ENCODE results near the gene MCHR1.

The MCHR1 gene

DNA sequence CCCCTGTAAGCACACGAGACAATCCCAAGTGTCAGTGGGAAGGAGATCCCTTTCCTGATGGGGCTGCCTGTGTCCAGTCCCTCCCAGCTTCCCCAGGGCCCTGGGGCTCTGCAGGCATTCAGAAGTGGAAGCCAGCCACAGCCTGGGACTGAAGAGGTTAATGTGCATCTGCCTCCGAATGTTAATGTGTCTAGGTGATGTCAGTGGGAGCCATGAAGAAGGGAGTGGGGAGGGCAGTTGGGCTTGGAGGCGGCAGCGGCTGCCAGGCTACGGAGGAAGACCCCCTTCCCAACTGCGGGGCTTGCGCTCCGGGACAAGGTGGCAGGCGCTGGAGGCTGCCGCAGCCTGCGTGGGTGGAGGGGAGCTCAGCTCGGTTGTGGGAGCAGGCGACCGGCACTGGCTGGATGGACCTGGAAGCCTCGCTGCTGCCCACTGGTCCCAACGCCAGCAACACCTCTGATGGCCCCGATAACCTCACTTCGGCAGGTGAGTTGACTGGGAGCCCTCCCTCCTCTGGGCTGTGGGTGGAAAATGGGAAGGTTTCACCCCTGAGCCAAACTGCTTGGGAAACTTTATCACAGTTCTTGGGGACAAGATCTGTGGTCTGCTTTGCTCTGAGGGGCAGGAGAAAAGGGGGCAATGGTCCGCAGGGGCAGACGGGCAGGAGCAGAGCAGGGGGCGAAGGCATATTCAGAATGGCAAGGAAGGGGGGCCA is at the start of gene MCHR1:
Gene MCHR1, plus strand, starts transcription at position 236 of the 715 bp plus-strand sequence. Its CDS starts 169 bp downstream, at position 405.
- TF ChIP-seq GATA3 (IDR thresholded peaks at IDR 0.05; ENCODE audit: low read depth, low read length) (no peak), GATA2 (IDR thresholded peaks at IDR 0.05; ENCODE audit: low read depth, low read length) (no peak)

GRCh38 chr22:40631925-40632324 is 47.4 kb upstream of the MCHR1 start:
- TF ChIP-seq GATA3 (IDR thresholded peaks at IDR 0.05; ENCODE audit: low read depth, low read length) (no peak), GATA2 (IDR thresholded peaks at IDR 0.05; ENCODE audit: low read depth, low read length) (no peak)

DNA sequence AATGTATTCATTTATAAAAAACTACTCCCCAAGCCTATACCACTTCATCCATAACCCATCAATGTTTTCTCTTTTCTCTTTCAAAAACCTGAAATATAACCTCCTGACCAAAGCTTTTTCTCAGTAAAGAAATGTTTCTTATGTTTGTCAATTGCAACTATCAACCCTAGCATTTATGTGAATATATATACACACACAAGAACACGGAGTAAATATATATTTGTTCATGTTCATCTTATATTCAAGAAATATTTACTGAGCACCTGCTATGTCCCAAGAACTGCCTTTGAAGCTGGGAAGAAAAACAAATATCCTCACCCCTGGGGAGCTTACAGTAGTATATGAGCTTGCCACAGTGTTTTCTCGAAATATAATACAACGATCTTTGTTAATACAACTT is 46.2 kb upstream of the MCHR1 start:
- TF ChIP-seq GATA3 (IDR thresholded peaks at IDR 0.05; ENCODE audit: low read depth, low read length), result no peak
- TF ChIP-seq GATA2 (IDR thresholded peaks at IDR 0.05; ENCODE audit: low read depth, low read length), result no peak

DNA sequence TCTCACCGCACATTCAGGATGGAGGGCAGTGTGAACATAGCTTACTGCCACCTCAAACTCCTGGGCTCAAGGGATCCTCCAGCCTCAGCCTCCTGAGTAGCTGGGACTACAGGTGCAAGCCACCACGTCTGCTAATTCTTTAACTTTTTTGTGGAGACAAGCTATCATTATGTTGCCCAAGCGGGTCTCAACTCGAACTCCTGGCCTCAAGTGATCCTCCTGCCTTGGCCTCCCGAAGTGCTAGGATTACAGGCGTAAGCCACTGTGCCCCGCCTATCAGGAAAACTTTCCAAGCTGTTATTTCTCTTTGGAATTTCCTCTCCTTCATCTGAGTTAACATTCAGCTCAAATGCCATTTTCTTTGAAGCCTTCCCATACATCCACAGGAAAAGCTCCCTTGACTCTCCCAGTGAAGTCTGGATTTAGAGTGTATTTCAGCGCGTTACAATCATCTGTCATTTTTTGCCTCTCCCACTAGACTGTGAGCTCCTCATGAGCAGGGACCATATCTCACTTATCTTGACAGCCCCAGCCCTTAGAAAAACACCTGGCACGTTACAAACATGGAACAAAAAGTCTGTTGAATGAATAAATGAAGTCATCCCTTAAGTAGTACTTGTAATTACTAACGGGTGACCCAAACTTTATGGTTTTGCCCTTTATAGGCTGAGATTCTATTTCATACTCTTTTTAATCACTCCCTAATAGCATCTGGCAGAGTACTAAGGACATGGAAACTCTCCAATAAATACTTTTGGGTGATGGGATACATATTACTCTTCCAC is 45.0 kb upstream of the MCHR1 start:
- no peak for TF ChIP-seq GATA3 (IDR thresholded peaks at IDR 0.05; ENCODE audit: low read depth, low read length)
- no peak for TF ChIP-seq GATA2 (IDR thresholded peaks at IDR 0.05; ENCODE audit: low read depth, low read length)

DNA sequence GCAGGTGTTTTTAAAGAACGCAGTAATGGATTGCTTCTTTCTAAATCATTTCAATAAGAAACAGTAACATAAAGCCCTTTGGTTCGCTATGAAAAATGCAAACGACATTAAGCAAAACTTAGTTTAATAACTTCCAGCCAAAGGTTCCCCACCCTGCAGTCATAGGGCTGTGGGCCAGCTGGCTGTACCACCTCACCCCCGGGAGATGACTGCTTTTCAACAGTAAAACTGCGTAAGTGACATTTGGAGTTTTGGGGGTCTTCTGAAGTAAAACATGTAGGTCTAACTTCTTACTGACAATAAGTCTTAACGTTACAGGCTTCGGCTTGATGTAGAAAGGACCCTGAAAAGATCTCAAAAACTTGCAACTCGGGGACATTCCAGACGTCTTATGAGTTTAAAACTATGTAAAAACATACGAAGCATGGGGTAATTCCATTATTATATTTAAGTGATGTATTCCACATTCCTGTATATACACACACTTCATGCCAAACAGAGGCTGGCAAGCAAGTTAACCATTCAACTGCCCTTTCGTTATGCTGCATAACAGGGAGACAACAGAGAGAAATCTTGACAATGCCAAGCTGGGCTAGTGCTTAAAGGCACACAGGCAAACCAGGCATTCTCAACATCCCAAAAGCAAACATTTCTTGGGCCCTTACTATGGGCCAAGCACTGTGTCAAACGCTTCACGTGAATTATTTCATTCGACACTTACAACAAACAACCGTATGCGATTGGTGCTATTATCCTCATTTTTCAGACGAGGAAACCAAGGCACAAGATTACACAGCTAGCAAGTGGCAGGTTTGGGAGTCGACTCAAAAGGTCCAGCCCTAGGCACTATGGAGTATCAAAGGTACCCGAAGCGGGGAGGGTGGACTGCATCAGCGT is 44.0 kb upstream of the MCHR1 start:
- no peak for TF ChIP-seq GATA2 (IDR thresholded peaks at IDR 0.05; ENCODE audit: low read depth, low read length)
- TF ChIP-seq GATA3 (IDR thresholded peaks at IDR 0.05; ENCODE audit: low read depth, low read length), result no peak

DNA sequence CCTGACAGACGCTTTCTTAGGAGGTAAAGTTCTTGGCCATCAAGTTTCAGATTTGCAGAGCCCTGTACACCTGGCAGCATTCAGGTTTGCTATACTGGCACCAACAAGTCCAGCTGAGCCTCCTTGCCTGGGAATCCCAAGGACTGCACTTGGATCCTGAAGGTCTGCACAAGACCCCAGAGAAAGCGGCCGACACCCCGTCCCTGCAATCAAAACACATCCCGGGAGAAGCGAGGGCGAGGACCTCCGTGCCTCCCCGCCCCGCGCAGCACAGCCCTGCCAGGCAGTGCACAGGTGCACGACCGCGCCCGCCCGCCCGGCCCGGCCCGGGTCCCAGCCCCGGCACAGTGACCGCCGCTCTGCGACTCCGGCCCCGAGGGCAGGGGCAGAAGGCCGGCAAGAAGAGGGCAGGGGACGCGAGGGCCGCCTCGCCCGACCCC is 43.3 kb upstream of the MCHR1 start:
- TF ChIP-seq GATA2 (IDR thresholded peaks at IDR 0.05; ENCODE audit: low read depth, low read length) (no peak), GATA3 (IDR thresholded peaks at IDR 0.05; ENCODE audit: low read depth, low read length) (no peak)

GRCh38 chr22:40636380-40637182 is 42.7 kb upstream of the MCHR1 start, which contains the start of gene MRTFA:
Gene MRTFA, minus strand, starts transcription at chr22:40636719.
- no peak for TF ChIP-seq GATA3 (IDR thresholded peaks at IDR 0.05; ENCODE audit: low read depth, low read length)
- peak; percentile 29; the same call in 1 of the 2 replicates for TF ChIP-seq GATA2 (IDR thresholded peaks at IDR 0.05; ENCODE audit: low read depth, low read length)

- no peak for TF ChIP-seq GATA3 (IDR thresholded peaks at IDR 0.05; ENCODE audit: low read depth, low read length)
- no peak for TF ChIP-seq GATA2 (IDR thresholded peaks at IDR 0.05; ENCODE audit: low read depth, low read length)
These were observed 41.8 kb upstream of the MCHR1 start for GRCh38 chr22:40637183-40638150.

DNA sequence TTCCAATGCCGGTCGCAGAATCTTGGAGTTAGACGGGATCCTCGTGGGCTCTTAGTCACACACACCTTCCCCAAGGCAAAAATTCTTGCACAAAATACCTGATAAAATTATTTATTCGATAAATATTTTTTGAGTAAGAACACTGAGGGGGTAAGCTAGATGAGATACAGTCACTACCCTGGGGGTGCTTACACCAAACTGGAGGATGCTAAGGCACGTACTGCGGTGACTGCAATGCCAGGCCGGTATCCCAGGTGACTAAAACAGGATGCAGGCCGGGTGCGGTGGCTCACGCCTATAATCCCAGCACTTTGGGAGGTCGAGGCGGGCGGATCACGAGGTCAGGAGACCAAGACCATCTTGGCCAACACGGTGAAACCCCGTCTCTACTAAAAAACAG is 41.0 kb upstream of the MCHR1 start:
- no peak for TF ChIP-seq GATA2 (IDR thresholded peaks at IDR 0.05; ENCODE audit: low read depth, low read length)
- no peak for TF ChIP-seq GATA3 (IDR thresholded peaks at IDR 0.05; ENCODE audit: low read depth, low read length)

GRCh38 chr22:40641269-40641668 is 38.0 kb upstream of the MCHR1 start:
- TF ChIP-seq GATA3 (IDR thresholded peaks at IDR 0.05; ENCODE audit: low read depth, low read length) (no peak), GATA2 (IDR thresholded peaks at IDR 0.05; ENCODE audit: low read depth, low read length) (no peak)

DNA sequence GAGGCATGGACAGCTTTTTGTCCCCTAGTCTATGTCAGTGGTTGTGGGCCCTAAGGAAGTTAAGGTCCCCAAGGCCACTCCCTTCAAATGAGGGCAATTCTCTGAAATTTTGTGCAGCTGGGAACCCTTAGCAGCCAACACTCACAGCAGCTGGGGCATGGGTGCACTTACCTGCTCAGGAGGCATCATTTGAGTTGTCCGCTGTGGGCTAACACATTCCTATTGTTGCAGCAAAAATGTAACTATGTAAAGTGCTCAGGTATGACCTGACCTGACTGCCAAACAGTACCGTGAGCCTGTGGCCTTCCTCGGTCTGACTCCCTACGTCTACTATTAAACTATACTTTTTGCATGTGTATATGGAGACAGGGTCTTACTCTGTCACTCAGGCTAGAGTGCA is 37.0 kb upstream of the MCHR1 start:
- no peak for TF ChIP-seq GATA2 (IDR thresholded peaks at IDR 0.05; ENCODE audit: low read depth, low read length)
- no peak for TF ChIP-seq GATA3 (IDR thresholded peaks at IDR 0.05; ENCODE audit: low read depth, low read length)

GRCh38 chr22:40645579-40646197 is 33.6 kb upstream of the MCHR1 start:
- no peak for TF ChIP-seq GATA3 (IDR thresholded peaks at IDR 0.05; ENCODE audit: low read depth, low read length)
- no peak for TF ChIP-seq GATA2 (IDR thresholded peaks at IDR 0.05; ENCODE audit: low read depth, low read length)

Measured in SH-SY5Y (cell line).